GM19240 (cell line): ENCODE data around the gene PNMA8A.
"Not testable (repeated sequence)": the region's sequence is repeated elsewhere in the genome, so short reads cannot be mapped to it uniquely, and the experiment has no call there.

ENCODE experiments used
- DNase-seq: peaks from one replicate; pipeline ENCODE4 v3.0.0; 2011; ENCODE audit warnings: low spot score; ENCODE audit not compliant: insufficient read length

PNMA8A gene, protein sequence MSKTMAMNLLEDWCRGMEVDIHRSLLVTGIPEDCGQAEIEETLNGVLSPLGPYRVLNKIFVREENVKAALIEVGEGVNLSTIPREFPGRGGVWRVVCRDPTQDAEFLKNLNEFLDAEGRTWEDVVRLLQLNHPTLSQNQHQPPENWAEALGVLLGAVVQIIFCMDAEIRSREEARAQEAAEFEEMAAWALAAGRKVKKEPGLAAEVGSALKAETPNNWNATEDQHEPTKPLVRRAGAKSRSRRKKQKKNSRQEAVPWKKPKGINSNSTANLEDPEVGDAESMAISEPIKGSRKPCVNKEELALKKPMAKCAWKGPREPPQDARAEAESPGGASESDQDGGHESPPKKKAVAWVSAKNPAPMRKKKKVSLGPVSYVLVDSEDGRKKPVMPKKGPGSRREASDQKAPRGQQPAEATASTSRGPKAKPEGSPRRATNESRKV

DNA sequence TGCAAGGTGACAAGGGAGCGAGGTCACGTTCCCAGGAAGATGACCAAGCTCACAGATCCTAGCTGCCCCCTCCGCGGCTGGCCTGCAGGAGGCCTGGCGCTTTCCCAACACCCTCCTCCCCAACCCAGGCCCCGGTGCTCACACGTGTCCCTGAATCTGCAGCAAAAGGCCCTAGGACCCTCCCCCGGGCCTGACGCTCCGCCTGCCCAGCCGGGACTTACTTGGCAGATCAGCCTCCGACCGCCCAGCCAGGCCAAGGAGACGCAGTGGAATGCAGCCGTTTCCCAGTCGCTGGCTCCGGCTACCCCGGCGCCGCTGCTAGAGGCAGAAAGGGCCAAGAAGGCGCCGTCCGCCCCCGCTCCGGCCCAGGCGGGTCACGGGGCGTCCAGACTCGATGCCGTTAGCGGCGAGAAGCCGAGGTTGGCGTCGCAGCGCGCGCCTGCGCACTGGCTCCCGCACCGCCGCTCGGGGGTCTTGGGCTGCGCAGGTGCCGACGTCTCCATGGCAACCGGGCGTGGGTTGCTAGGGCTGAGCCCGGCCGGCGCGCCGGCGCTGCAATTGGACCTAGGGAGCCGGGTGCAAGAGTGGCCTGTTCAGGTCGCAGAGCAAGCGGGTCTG is at the start of gene PNMA8A:
Gene PNMA8A (minus strand): TSS at position 448 of the 618 bp plus-strand sequence. CDS start 528 bp downstream, outside the sequence.
- DNase-seq: no peak

DNA sequence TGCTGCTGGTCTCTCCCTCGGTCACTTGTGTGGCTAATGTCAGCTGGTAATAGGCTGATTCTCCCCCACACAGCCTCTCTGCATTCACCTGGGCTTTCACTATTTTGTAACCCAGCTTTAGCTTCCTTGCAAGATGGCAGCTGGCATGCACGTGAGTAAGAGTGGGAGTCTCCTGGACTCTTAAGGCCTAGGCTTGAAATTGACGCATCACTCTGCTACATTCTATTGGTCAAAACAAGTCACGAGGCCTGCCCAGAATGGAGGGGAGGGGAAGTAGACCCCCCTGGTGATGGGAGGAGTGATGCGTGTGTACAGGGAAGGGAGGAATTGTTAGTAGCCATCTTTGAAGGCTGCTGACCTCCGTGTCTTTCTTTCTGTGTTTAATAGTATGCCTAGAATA is 49.3 kb upstream of the PNMA8A start:
- DNase-seq: no peak

DNA sequence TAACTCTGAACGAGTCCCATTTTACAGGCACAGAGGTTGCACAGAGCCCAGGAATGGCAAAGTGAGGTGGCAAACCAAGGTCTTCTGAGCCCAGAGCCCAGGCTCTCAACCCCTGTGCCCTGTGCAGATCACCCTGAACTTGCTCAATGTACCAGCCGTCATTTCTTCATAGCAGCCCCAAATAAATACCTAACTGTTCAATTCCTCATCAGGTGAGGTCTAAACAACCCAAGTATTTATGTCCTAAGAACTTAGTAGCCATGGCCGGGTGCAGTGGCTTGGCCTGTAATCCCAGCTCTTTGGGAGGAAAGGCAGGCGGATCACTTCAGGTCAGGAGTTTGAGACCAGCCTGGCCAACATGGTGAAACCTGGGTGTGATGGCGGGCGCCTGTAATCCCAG is 46.1 kb upstream of the PNMA8A start:
- DNase-seq: no peak

DNA sequence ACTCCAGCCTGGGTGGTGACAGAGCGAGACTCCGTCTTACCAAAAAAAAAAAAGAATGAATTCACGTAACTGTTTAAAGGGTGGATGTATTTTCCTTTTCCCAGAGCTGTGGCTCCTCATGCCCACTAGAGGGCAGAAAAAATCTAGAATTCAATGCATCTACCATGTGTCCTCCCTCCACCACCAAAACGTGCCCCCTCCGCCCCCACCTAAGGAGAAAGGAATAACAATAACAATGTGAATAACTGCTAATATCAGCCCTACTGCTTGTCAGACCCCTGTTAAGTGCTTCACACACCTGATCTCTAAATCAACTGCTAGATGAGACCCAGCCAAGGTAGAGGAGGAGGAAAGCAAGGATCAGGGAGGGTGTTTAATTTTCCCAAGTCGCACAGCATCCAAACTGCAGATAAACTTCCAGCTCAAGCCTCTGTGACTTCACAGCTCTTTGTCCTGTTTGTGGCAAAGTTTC is 44.6 kb upstream of the PNMA8A start:
- no peak for DNase-seq

DNA sequence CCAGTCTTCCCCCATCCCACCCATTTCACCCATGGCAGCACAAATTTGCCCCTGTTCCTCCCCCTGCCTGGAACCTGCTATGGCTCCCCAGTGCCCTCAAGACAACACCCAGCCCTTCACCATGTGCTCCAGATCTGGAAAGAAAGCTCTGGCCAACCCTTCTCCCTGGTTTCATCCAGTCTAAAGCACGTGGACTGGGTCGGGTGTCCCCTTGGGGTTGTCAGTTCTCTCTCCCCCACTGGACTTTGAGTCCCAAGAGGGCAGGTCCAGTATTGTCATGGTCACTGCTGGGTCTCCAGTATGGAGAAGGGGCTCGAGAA is 43.9 kb upstream of the PNMA8A start:
- DNase-seq: no peak

DNA sequence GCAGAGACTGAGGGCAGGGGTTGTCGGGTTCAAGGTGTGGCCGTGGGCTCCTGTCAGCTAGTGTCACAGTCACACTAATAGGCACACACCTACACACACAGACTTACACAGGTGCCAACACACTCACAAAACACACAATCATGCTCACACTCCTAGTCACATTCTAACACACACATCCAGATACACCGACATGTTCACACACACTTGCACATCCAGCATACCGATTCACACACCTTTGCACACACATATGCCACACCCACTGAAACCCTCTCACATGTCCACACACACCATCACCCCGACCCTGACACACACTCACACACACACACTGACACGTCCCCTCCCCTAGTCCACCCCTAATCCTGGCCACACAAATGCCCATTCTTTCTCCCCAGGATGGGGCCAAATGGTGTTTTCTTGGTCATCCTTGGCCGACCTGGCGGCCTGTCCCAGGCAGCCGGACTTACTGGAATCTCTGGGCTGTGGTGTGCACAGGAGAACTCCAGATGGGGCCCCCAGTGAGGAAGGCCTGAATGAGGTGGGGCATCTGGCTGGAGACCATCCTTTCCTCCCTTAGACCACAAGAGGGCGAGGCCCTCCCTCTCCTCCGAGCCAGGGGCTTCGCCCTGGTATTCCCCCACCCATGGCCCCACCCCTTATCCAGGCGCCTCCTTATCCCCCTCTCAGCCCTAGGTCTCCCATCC is 43.4 kb upstream of the PNMA8A start:
- no peak for DNase-seq

DNA sequence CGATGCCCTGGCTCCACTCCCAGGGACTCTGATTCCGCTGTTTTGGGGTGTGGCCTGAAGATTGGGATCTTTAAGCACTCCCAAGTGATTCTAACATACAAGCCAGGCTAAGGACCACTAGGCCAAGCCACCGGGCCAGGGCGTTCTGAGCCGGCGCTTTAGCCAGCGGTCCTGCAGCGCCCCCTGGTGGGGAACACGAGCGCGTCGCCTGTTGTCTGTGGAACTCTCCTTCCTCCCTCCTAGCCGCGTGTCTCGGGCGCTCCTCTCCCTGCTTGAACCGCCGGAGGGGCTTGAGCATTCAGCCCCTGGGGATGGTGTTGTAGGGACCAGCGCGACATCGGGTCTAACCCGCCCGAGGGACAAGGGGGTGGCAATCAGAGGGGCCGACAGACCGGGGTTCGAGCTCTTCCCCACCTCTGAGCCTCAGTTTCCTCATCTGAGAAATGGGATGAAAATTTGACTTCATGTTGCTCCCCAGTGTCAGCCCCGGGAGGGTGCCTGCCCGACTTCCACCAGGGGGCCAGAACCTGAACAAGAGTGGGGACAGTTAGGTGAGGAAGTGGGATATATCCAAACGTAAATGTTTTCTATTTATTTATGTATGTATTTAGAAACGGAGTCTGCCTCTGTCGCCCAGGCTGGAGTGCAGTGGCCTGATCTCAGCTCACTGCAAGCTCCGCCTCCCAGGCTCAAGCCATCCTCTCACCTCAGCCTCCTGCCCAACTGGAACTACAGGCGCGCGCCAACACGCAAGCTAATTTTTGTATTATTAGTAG is 42.3 kb upstream of the PNMA8A start:
- peak; percentile 68 for DNase-seq

DNA sequence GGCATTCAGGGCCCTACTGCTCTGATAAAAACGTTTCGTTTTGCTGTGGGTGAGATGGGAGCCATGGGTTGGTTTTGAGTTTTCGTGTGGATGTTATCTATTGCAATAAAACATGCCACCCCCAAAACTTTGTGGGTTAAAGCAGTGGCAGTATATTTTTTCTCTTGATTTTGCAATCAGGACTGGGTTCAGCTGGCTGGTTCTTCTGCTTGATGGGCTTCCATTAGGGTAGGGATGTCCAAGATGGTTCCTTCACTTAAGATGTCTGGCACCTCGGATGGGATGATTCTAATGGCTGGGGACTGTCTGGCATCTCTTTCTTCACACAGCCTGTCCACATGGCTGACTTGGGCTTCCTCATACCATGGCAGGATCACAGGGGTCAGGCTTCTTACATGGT is 39.9 kb upstream of the PNMA8A start:
- DNase-seq: no peak

DNA sequence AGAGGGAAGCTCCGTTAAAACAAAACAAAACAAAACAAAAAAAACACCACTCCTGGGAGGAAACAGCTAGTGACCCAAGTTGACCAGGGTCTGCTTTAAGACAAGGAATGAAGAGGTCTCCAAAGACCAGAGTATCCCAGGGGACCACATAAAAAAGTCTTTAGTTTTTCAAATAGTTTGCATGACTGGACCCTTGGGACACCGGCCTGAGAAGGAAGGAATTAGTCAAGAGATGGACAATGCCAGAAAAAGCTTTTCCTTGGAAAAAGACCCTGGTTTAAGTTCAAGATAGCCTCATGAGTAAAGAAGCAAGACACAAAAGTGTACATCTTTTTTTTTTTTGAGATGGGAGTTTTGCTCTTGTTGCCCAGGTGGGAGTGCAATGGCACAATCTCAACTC is 36.8 kb upstream of the PNMA8A start:
- no peak for DNase-seq

DNA sequence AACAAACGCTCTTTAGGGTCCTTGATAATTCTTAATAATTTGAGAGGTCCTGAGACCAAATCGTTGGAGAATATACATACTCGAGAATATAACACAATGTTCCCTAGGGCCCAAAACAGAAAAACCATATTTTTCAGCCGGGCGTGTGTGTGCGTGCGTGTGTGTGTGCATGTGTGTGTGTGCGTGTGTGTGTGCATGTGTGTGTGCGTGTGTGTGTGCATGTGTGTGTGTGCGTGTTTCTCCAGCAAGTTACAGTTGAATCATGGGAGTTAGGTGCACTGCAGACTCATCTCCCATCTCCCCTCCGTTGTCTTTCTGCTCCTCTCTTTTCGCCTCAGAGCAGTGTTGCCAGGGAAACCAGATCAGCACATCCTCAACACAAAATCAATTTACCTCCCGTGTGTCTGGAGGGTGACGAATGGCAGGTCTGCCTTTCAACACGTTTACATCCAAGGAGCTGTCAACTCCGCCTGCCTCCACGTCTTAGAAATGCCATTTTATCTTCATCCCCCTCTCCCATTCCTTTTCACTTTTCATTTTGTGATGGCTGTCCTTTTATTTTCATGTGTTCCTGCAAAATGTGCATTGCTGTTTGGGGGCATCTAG is 32.6 kb upstream of the PNMA8A start:
- DNase-seq: no peak

DNA sequence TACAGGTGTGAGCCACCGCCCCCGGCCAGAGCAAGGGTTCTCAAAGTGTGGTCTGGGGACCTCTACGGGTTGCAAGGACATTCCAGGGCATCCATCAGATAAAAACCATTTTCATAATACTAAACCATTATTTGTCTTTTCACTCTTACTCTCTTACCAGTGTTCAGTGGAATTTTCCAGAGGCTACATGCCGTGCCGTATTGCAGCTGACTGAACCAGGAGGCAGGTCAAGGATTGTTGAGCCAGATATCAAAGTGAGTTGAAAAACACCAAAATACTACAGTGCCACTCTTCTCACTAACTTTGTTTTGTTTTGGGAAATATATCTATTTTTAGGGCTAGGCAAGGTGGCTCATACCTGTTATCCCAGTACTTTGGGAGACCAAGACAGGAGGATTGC is 31.5 kb upstream of the PNMA8A start:
- no peak for DNase-seq

DNA sequence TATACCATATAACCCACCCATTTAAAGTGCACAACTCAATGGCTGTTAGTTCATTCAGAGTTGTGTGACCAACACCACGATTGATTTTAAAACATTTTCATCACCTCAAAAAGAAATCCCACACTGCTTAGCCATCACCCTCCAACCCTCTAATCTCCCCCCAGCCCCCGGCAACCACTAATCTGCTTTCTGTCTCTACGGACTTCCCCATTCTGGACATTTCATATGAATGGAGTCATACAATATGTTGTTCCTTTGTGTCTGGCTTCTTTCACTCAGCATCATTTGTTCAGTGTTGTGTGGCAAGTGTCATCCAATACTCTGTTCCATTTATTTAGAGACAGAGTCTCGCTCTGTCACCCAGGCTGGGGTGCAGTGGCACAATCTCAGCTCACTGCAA is 28.3 kb upstream of the PNMA8A start:
- DNase-seq: no peak

DNA sequence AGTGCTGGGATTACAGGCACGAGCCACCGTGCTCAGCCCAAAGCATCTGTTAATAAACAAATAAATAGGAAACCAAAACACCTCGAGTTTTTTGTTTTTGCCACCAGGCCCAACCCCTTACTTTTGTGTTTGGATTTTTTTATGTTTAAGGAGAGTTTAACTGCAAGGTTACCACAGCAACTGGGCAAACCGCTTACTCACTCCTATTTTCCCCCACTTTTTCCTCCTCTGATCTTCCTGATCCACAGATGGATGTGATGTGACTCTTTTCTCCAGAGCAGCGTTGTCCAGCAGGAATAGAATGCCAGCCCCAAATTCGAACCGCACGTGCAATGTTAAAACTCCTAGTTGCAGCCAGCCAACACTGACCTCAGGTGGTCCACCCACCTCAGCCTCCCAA is 26.4 kb upstream of the PNMA8A start:
- no peak for DNase-seq

DNA sequence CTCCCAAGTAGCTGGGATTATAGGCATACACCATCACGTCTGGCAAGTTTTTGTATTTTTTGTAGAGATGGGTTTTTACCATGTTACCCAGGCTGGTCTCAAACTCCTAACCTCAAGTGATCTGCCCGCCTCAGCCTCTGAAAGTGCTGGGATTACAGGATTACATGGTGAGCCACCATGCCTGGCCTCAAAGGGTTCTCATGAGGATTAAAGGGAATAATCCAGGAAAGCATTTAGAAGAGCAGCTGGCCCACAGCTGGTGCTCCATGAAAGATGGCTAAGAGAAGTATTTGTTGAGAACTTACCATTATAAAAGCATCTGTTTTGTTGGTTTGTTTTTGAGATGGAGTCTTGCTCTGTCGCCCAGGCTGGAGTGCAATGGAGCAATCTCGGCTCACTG is 25.5 kb upstream of the PNMA8A start:
- not testable (repeated sequence) for DNase-seq

DNA sequence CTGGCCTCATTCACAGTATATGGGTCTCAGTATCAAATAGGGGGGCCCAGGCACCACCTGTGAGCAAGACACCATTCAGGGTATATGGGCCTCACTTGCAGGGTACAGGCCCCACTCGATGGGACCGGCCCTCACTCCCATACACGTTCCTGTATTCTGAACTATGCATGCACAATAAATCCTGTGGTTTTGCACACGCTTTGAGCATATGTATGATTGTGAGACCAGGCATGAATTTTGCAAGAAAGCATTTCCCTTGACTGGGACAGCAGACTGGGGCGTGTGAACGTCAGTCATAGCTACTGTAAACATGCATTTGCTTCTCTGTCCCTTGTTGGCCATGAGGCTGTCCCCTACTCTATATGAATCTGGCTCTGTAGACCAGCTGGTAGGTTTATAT is 24.9 kb upstream of the PNMA8A start:
- no peak for DNase-seq

DNA sequence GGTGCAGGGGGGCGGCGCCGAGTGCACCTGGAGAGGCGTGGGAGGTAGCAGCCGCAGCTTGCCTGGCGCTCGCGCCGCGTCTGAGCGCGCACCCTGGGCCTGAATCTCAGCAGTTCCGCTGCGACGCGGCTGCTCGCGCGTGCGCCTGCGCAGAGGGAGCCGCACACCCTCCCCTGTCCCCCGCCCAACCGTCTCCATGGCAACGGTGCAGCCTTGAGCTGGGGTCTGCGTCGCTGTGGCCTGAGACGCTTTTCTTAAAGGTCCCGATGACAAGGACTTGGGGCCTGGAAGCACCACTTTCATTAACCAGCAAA is 24.4 kb upstream of the PNMA8A start, which contains the start of gene PNMA8B:
Gene PNMA8B (minus strand): TSS at position 82 of the 314 bp plus-strand sequence. CDS start 402 bp downstream, outside the sequence.
- no peak for DNase-seq

DNA sequence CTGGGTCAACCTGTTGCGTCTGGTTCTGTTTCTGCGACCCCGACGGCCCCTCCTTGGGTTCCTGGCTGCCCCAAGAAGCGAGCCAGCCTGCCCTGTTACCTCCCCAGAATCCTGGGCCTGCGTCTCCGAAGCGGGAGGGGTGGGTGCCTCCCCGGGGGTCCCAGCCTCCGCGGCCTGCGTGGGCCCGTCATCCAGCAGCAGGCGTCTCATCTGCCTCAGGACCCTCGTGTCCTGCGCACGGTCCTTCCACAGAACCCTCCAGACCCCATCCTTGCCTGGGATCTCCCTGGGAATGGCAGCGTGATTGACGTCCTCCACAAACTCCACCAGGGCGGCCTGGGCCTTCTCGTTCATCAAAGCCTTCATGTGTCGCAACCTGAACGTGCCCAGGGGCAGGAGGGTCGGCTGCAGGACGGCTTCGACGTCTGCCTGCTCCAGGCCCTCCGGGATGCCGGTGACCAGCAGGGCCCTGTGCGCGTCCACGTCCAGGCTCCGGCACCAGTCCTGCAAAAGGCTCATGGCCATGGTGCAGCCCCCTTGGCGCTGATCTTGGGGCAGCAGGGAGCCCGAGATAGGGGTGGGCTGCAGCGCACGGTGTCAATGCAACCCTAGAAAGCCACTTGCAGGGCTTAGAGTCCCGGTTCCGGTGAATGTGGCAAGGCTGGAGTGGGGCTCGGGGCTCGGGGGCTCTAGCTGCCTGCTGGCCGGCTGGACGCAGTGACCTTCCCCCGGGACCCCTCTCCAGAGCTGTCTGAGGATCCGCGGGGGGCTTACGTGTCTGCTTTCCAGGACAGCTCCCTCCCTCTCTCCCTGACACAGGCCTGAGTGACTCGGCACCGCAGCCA is 23.8 kb upstream of the PNMA8A start:
- no peak for DNase-seq

DNA sequence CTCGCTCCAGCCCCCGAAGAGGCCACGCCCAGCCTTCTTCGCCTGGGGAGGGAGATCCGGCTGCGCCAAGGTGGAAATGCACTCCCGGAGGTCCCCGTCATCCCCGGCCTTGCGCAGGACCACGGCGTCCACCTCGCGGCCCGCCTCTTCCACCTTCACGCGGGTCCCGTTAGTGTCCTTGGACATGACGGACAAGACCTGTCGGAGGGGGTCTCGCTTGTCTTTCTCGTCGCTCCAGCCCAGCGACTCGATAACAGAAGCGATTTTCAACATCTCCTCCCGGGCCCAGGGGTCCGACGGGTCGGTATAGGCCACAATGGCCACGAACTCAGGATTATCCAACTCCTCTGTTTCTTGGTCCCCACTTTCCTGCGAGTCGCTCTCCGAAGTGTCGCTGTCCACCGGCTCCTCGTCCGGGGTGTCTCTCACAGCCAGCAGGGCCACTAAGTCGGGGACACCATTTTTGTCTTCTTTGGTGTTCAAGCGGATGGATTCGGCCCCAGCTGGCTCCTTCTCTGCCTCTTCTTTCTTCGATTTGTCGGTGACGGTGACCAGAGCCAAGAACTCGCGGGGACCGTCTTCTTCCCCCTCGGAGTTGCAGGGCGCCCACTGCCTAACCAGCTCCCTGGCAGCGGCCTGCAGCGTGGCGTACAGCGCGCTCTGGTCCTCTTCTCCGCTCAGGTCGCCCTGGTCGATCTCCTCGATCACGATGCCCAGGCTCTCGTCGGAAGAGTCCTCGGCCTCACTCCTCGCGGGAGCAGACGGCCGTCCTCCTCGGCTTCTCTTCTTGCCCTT is 23.0 kb upstream of the PNMA8A start:
- no peak for DNase-seq
